Bronchial epithelial cell (primary cell): ENCODE data around the gene CDH20. TPM values are rescaled to one million over a fixed set of nuclear protein-coding genes. Genes with fewer than 3 reads are reported as not detected.
A peak's percentile ranks its signal among the peaks of the same experiment; 100 is the strongest.

Experiments used
- DNase-seq: peaks from one replicate; pipeline ENCODE4 v3.0.0-alpha.2; 2010; ENCODE audit warnings: low read depth
- FAIRE-seq: peaks from 2 replicates; lab custom pipeline; 2011; peaks lifted over from hg19 to GRCh38; lab: Jason Lieb, UNC
- H3K27me3 ChIP-seq: 2 replicates; pipeline ENCODE4 v1.5.1; 2011; ENCODE audit warnings: low read length; ENCODE audit not compliant: control insufficient read depth, insufficient read depth
- H3K36me3 ChIP-seq: 2 replicates; pipeline ENCODE4 v1.5.1; 2011; ENCODE audit warnings: low read length; ENCODE audit not compliant: control insufficient read depth, insufficient read depth
- H3K4me3 ChIP-seq: 2 replicates; pipeline ENCODE4 v1.5.1; 2011; ENCODE audit warnings: mild to moderate bottlenecking, low read depth, low read length, control low read depth
- CTCF ChIP-seq: IDR thresholded peaks from 2 replicates; pipeline ENCODE4 v1.5.1; 2011; ENCODE audit warnings: mild to moderate bottlenecking, moderate library complexity, low read length, control low read depth, inconsistent platforms; ENCODE audit not compliant: insufficient read depth, severe bottlenecking
- total RNA-seq: library from RNA; depleted of rRNA; stranded (reverse); fragments of >200 nt; gene quantifications from 2 replicates; pipeline ENCODE4 v1.2.1, GENCODE V29; 2014

Gene CDH20
- total RNA-seq, 1 donor from 2014 or later = not detected

- FAIRE-seq = no peak
- Histone ChIP-seq H3K36me3 (no peaks in the 10 kb centered on the region), H3K4me3 (no peak overlapping the region), H3K27me3 (no peaks in the 10 kb centered on the region)
- DNase-seq = no peak
- TF ChIP-seq CTCF = no peak
Measured at GRCh38 chr18:61595615-61596251, 262.5 kb downstream of the CDH20 start.

DNA sequence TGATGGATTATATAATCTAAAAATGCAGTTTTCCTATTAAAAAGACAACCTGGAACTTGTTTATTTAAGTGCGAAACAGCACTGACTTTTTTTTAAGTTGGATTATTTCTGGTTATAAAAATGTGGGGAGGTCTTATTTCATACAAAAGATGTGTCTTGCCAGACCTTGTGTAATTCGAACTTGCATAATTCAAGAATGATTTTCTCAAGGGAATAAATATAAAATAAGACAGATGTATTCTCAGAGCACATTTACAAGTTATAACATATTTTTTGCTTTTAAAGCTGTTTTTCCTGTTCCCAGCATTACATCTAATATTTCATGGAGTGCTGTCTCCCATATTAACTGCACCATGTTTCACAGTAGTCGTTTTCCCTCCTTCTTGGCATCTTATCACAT, 263.1 kb downstream of the CDH20 start:
- DNase-seq (no peak), FAIRE-seq (no peak)
- H3K4me3 ChIP-seq = no peak overlapping the region
- H3K27me3 ChIP-seq = no peaks in the 10 kb centered on the region
- TF ChIP-seq CTCF = no peak
- H3K36me3 ChIP-seq = no peaks in the 10 kb centered on the region

GRCh38 chr18:61597316-61597715, 264.1 kb downstream of the CDH20 start:
- Histone ChIP-seq H3K4me3 (no peak overlapping the region), H3K36me3 (no peaks in the 10 kb centered on the region), H3K27me3 (no peaks in the 10 kb centered on the region)
- FAIRE-seq = no peak
- no peak for TF ChIP-seq CTCF
- DNase-seq = no peak

GRCh38 chr18:61600422-61600821, 267.2 kb downstream of the CDH20 start:
- Histone ChIP-seq H3K27me3 (no peaks in the 10 kb centered on the region), H3K4me3 (no peak overlapping the region), H3K36me3 (no peaks in the 10 kb centered on the region)
- DNase-seq = no peak
- FAIRE-seq = no peak
- TF ChIP-seq CTCF = no peak

- H3K36me3 ChIP-seq = no peaks in the 10 kb centered on the region
- no peak for FAIRE-seq
Measured at GRCh38 chr18:61602836-61603235, 269.6 kb downstream of the CDH20 start.

More at GRCh38 chr18:61602836-61603235, 269.6 kb downstream of the CDH20 start:
- Histone ChIP-seq H3K27me3 (no peaks in the 10 kb centered on the region), H3K4me3 (no peak overlapping the region)
- no peak for TF ChIP-seq CTCF
- peak; percentile 35 for DNase-seq
